Osteoblast (primary cell): ENCODE data around the gene DHX15. TPM values are rescaled to one million over a fixed set of nuclear protein-coding genes. Genes with fewer than 3 reads are reported as not detected.

ENCODE experiments used
- DNase-seq: peaks from one replicate; pipeline ENCODE4 v3.0.0; 2011; ENCODE audit warnings: low spot score, mixed read lengths; ENCODE audit not compliant: insufficient read length; ENCODE audit errors: missing footprints
- H2AFZ ChIP-seq: 2 replicates; pipeline ENCODE4 v1.6.0; 2011; ENCODE audit warnings: mild to moderate bottlenecking, low read length
- H3K27ac ChIP-seq: 2 replicates; pipeline ENCODE4 v1.5.1; 2011; ENCODE audit warnings: mild to moderate bottlenecking, low read depth, low read length, moderate library complexity
- H3K27me3 ChIP-seq: 2 replicates; pipeline ENCODE4 v1.6.0; 2012; ENCODE audit warnings: mild to moderate bottlenecking, control low read depth, inconsistent platforms, low read length, moderate library complexity; ENCODE audit not compliant: insufficient read depth
- H3K36me3 ChIP-seq: 2 replicates; pipeline ENCODE4 v1.5.1; 2011; ENCODE audit warnings: mild to moderate bottlenecking, low read length, control low read depth, moderate library complexity; ENCODE audit not compliant: insufficient read depth
- H3K4me1 ChIP-seq: 2 replicates; pipeline ENCODE4 v1.5.1; 2011; ENCODE audit warnings: mild to moderate bottlenecking, low read length, control low read depth, moderate library complexity; ENCODE audit not compliant: insufficient read depth
- H3K4me2 ChIP-seq: 2 replicates; pipeline ENCODE4 v1.6.0; 2011; ENCODE audit warnings: mild to moderate bottlenecking, low read length; ENCODE audit not compliant: insufficient read depth
- H3K4me3 ChIP-seq: fragments of 200-600 bp; sonication (generic); 3 replicates; pipeline ENCODE4 v1.5.1; 2012; ENCODE audit warnings: mild to moderate bottlenecking, low read length, inconsistent platforms; ENCODE audit not compliant: insufficient read depth
- H3K79me2 ChIP-seq: 2 replicates; pipeline ENCODE4 v1.6.0; 2012; ENCODE audit warnings: mild to moderate bottlenecking, low read length, control low read depth, inconsistent platforms; ENCODE audit not compliant: insufficient read depth
- H3K9me3 ChIP-seq: 2 replicates; pipeline ENCODE4 v1.5.1; 2011; ENCODE audit warnings: low read depth, low read length, control low read depth
- H4K20me1 ChIP-seq: 2 replicates; pipeline ENCODE4 v1.6.0; 2012; ENCODE audit warnings: mild to moderate bottlenecking, low read length, control low read depth; ENCODE audit not compliant: insufficient read depth
- total RNA-seq: library from RNA; depleted of rRNA; stranded (reverse); fragments of >200 nt; gene quantifications from 2 replicates; pipeline ENCODE4 v1.2.3, GENCODE V29; 2012
- TF ChIP-seq, protein P1 (sequence below): IDR thresholded peaks from 2 replicates; pipeline ENCODE4 v1.5.1; 2011; ENCODE audit warnings: mild to moderate bottlenecking, low read depth, low read length, moderate library complexity; ENCODE audit errors: extremely low read depth

DHX15 gene
- total RNA-seq, 1 donor, result 109 TPM

DNA sequence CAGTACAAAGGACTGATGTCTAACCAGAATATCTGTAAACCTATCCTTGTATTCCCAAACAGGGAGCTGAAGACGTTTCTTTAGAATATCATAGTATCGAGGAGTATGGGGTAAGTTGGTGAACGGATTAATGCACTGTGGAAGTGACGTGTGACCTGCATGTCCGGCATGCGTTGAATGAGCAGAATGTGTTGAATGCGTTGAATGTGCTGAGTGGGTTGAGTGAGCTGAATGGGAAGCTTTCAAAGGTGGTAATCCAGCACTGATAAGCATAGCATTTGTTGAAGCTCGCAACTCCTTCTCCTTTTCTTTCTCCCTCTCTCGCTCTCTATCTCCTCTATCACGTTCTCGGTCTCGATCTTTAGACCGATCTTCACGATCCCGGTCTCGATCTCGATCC is 8.1 kb downstream of the DHX15 start:
- TF ChIP-seq, protein P1, sequence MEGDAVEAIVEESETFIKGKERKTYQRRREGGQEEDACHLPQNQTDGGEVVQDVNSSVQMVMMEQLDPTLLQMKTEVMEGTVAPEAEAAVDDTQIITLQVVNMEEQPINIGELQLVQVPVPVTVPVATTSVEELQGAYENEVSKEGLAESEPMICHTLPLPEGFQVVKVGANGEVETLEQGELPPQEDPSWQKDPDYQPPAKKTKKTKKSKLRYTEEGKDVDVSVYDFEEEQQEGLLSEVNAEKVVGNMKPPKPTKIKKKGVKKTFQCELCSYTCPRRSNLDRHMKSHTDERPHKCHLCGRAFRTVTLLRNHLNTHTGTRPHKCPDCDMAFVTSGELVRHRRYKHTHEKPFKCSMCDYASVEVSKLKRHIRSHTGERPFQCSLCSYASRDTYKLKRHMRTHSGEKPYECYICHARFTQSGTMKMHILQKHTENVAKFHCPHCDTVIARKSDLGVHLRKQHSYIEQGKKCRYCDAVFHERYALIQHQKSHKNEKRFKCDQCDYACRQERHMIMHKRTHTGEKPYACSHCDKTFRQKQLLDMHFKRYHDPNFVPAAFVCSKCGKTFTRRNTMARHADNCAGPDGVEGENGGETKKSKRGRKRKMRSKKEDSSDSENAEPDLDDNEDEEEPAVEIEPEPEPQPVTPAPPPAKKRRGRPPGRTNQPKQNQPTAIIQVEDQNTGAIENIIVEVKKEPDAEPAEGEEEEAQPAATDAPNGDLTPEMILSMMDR, result no peak
- Histone ChIP-seq H3K79me2 (peaks cover 99% of the 10 kb centered on the region), H3K4me1 (no peaks in the 10 kb centered on the region), H3K4me3 (no peak overlapping the region), H3K9me3 (no peaks in the 10 kb centered on the region), H3K36me3 (peaks cover 51% of the 10 kb centered on the region), H3K27ac (no peak overlapping the region), H3K4me2 (no peak overlapping the region), H3K27me3 (no peaks in the 10 kb centered on the region), H4K20me1 (peaks cover 69% of the 10 kb centered on the region), H2AFZ (no peak overlapping the region)
- no peak for DNase-seq

DNA sequence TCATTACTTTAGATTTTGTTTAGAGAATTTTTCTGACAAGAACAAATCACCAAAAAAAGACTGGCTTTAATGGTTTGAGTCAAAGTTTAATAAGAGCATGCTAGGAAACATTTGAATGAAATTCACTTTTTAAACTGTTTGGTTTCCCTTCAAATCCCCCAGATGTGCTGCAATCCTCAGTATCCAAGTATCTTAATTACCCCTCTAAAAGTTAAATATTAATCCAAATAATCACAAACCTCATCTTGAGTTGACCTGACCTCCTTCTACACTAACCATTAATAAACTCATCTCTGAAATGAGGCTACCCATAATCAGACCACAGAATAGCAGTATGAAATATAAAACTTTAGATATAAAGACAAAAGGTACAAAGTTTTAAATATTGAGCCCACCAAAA is 10.1 kb downstream of the DHX15 start:
- Histone ChIP-seq H3K9me3 (no peaks in the 10 kb centered on the region), H3K4me1 (no peaks in the 10 kb centered on the region), H3K36me3 (peaks cover 66% of the 10 kb centered on the region), H3K79me2 (peaks cover 99% of the 10 kb centered on the region), H3K27ac (no peak overlapping the region), H2AFZ (no peak overlapping the region), H3K4me3 (no peak overlapping the region), H3K4me2 (no peak overlapping the region), H4K20me1 (peaks cover 73% of the 10 kb centered on the region), H3K27me3 (no peaks in the 10 kb centered on the region)
- no peak for DNase-seq
- TF ChIP-seq, protein P1, result no peak

DNA sequence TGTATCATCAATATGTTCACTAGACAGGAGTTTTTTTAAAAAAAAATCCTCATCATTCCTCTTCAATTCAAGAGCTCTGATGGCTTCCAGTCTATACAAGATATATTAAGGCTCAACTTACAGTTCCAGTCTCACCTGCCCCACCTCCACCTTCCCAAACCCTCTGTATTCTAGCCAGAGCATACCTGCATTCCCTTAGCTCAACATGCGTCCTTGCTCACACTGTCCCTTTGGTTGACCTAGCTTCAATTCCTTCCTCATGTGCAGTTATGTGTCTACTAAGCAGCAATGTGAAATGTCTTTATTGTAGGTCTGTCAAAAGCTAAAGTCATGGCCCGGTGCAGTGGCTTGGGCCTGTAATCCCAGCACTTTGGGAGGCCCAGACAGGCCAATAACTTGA is 10.8 kb downstream of the DHX15 start:
- H3K4me3 ChIP-seq, result no peak overlapping the region
- H3K27ac ChIP-seq, result no peak overlapping the region
- no peaks in the 10 kb centered on the region for H3K27me3 ChIP-seq
- no peak overlapping the region for H3K4me2 ChIP-seq
- peaks cover 63% of the 10 kb centered on the region for H3K36me3 ChIP-seq
- H3K79me2 ChIP-seq, result peaks cover 99% of the 10 kb centered on the region
- peaks cover 70% of the 10 kb centered on the region for H4K20me1 ChIP-seq
- TF ChIP-seq, protein P1, result no peak
- peaks cover 3% of the 10 kb centered on the region for H3K4me1 ChIP-seq
- no peaks in the 10 kb centered on the region for H3K9me3 ChIP-seq
- no peak for DNase-seq
- no peak overlapping the region for H2AFZ ChIP-seq

DNA sequence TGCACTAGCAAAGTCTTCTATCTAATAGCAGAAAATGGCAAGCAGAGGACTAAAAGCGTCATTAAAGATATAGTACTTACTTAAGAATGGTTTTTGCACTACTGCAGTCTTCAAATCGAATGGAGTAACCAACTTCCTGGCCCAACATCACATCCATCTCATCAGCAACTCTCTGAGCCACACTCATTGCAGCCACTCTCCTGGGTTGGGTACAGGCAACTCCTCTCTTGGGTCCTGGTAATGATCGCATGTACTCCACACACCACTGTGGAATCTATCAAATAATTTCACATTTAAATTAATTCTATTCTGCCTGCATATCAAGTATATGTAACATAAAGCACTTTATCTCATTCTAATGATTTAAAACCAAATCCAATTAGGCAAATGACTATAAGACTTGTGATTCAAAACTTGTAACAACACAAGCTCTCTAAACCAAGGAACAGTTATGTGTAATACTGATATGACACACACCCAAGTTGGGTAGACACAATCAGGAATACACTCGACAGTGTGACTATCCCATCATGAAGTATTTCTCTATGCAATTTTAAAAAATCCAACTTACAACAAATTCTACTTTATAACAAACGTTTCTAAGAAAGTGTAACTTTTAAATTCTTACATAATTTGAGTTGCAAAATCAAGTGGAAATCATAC is 13.6 kb downstream of the DHX15 start:
- H3K4me1 ChIP-seq, result peaks cover 9% of the 10 kb centered on the region
- H3K9me3 ChIP-seq, result no peaks in the 10 kb centered on the region
- no peak overlapping the region for H3K4me3 ChIP-seq
- peaks cover 99% of the 10 kb centered on the region for H3K79me2 ChIP-seq
- no peak for DNase-seq
- peaks cover 59% of the 10 kb centered on the region for H3K36me3 ChIP-seq
- TF ChIP-seq, protein P1, result no peak
- peaks cover 71% of the 10 kb centered on the region for H4K20me1 ChIP-seq
- no peak overlapping the region for H3K4me2 ChIP-seq
- no peak overlapping the region for H3K27ac ChIP-seq
- H3K27me3 ChIP-seq, result no peaks in the 10 kb centered on the region
- no peak overlapping the region for H2AFZ ChIP-seq
